Loucy (cell line): ENCODE measurements around the gene MYH14.
"Not testable (repeated sequence)": the region's sequence is repeated elsewhere in the genome, so short reads cannot be mapped to it uniquely, and the experiment has no call there.

ENCODE experiments used
- EZH2phosphoT487 ChIP-seq: fragments of 200-600 bp; IDR thresholded peaks from 2 replicates; pipeline ENCODE4 v1.6.1; 2018; ENCODE audit warnings: antibody characterized with exemption, mild to moderate bottlenecking, moderate library complexity, borderline replicate concordance
- TF ChIP-seq, protein P1 (sequence below): fragments of 200-600 bp; sonication (generic); conservative IDR thresholded peaks from 2 replicates; pipeline ENCODE4 v1.5.1; 2014; ENCODE audit warnings: mild to moderate bottlenecking, antibody characterized with exemption, low read length

DNA sequence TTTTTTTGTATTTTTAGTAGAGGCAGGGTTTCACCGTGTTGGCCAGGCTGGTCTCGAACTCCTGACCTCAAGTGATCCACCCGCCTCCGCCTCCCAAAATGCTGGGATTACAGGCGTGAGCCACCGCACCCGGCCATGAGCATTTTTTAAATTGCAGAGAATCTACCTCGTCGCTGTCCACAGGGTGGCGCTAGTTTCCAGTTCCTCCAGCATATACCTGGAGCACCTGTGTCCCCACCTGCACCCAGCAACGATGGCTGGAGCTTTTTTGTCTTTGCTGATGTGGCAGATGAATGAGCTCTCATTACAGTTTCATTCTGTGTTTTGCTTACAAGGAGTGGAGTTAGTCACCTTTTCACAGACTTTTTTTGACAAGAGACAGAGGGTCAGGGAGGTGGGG is 34.1 kb downstream of the MYH14 start:
- TF ChIP-seq, protein P1, sequence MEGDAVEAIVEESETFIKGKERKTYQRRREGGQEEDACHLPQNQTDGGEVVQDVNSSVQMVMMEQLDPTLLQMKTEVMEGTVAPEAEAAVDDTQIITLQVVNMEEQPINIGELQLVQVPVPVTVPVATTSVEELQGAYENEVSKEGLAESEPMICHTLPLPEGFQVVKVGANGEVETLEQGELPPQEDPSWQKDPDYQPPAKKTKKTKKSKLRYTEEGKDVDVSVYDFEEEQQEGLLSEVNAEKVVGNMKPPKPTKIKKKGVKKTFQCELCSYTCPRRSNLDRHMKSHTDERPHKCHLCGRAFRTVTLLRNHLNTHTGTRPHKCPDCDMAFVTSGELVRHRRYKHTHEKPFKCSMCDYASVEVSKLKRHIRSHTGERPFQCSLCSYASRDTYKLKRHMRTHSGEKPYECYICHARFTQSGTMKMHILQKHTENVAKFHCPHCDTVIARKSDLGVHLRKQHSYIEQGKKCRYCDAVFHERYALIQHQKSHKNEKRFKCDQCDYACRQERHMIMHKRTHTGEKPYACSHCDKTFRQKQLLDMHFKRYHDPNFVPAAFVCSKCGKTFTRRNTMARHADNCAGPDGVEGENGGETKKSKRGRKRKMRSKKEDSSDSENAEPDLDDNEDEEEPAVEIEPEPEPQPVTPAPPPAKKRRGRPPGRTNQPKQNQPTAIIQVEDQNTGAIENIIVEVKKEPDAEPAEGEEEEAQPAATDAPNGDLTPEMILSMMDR, result not testable (repeated sequence)
- TF ChIP-seq EZH2phosphoT487, result not testable (repeated sequence)
